ENCODE data around the gene PTGR2. TPM values are rescaled to one million over a fixed set of nuclear protein-coding genes. Genes with fewer than 3 reads are reported as not detected.
"Not testable (repeated sequence)": the region's sequence is repeated elsewhere in the genome, so short reads cannot be mapped to it uniquely, and the experiment has no call there.

The PTGR2 gene
- total RNA-seq, 2 donors from 2014 or later, result 1.3 to 1.4 TPM

GRCh38 chr14:73879027-73879426 lies 27.4 kb downstream of the PTGR2 start:
- no peak overlapping the region for H3K4me3 Mint-ChIP-seq
- H3K27ac Mint-ChIP-seq, result no peak overlapping the region
- H3K4me1 Mint-ChIP-seq, result no peaks in the 10 kb centered on the region
- DNase-seq, result no peak
- no peak for ATAC-seq
- no peaks in the 10 kb centered on the region for H3K9me3 ChIP-seq (ENCODE audit: control insufficient read depth, low read length, poor library complexity, severe bottlenecking)
- H3K27me3 Mint-ChIP-seq, result no peaks in the 10 kb centered on the region
- no peaks in the 10 kb centered on the region for H3K36me3 Mint-ChIP-seq (ENCODE audit: low read depth)

DNA sequence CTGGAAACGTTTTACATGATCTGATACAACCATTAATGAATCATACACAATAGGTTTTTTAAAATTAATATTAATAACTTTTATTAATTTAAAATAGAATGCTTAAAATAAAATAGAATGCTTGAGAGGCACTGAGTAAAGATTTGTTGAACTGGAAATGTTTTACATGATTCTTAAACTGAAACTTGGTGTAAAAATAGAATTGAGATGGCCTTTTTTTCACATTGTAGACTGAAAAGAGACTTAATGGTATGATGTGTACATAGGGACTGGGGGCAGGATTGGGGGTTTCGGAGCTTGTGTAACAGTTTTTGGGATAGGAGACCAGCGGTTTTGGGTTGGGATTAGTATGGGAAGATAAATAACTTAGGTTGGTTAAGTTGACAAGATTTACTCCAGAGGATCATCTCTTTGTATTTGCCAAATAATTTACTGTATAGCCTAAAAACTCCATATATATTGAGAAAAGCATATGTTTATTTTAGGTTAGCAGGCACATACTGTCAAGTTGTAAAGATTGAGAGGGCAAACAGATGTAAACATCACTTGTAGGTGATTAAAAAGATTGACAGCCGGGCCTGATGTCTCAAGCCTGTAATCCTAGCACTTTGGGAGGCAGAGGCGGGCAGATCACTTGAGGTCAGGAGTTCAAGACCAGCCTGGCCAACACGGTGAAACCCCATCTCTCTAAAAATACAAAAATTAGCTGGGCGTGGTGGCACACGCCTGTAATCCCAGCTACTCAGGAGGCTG lies 33.0 kb downstream of the PTGR2 start:
- no peak overlapping the region for H3K27ac Mint-ChIP-seq
- H3K27me3 Mint-ChIP-seq, result no peaks in the 10 kb centered on the region
- H3K4me1 Mint-ChIP-seq, result peaks cover 33% of the 10 kb centered on the region
- H3K4me3 Mint-ChIP-seq, result peak overlapping the region; percentile 76
- H3K36me3 Mint-ChIP-seq (ENCODE audit: low read depth), result no peaks in the 10 kb centered on the region
- no peak for ATAC-seq
- no peaks in the 10 kb centered on the region for H3K9me3 ChIP-seq (ENCODE audit: control insufficient read depth, low read length, poor library complexity, severe bottlenecking)
- no peak for DNase-seq

DNA sequence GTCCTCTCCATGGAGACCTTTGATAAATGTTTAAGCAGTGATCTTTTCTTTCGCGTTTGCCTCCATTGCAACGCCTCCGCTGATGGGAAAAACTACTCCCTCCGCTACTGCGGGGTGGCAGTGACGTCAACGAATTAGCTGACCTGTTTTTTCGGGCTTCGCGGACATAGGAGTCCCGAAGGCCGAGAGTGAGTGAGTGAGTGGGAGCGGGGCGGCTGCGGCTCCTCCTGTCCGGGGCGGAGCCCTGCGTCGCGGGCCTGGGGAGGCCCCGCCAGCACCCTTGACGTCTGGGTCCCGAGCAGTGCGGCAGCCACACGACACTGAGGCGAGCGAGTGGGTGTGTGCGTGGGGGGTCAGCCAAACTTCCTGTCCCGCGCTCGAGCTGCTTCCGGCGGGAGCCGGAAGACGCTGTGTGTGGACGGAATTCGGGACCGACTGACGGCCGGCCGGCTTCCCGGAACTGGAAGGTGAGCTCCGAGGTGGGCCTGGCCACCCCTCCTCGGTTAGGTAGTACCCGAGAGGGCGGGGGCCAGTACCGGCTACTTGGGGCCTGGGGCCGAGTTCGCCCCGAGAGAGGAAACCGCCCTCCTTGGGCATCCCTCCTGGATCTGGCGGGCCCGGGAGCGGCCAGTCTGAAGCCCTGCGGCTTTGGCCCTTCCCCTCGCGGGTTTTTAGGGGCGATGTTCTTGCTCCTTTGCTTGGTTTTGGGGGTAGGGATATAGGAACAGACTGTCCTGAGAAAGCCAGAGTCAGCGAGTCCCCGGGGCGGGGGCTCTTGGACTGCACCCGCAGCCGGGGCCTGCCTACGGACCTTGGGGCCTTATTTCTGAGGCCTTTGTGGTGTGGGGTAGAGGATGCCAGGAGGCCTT lies 35.1 kb downstream of the PTGR2 start, which contains the start of gene ZNF410:
TSS of gene ZNF410 (plus strand) at position 411 of the 869 bp plus-strand sequence. CDS start 5,317 bp downstream, outside the sequence.
- DNase-seq, result peak; percentile 77 to 80 (median 80)

GRCh38 chr14:73887318-73887616 lies 35.6 kb downstream of the PTGR2 start:
- peak overlapping the region; percentile 96 for H3K4me3 Mint-ChIP-seq
- H3K36me3 Mint-ChIP-seq (ENCODE audit: low read depth), result no peaks in the 10 kb centered on the region
- DNase-seq, result no peak
- no peak for ATAC-seq
- H3K27me3 Mint-ChIP-seq, result no peaks in the 10 kb centered on the region
- peak overlapping the region; percentile 99 for H3K27ac Mint-ChIP-seq
- no peaks in the 10 kb centered on the region for H3K9me3 ChIP-seq (ENCODE audit: control insufficient read depth, low read length, poor library complexity, severe bottlenecking)
- H3K4me1 Mint-ChIP-seq, result peaks cover 39% of the 10 kb centered on the region

More for the DNA sequence above, 35.1 kb downstream of the PTGR2 start, which contains the start of gene ZNF410:
- peak within 1 kb of the TSS; percentile 99 for H3K27ac Mint-ChIP-seq
- H3K9me3 ChIP-seq (ENCODE audit: control insufficient read depth, low read length, poor library complexity, severe bottlenecking), result no peaks in the 10 kb centered on the region
- peak; percentile 98 for ATAC-seq
- H3K36me3 Mint-ChIP-seq (ENCODE audit: low read depth), result no peaks in the 10 kb centered on the region
- H3K4me3 Mint-ChIP-seq, result peak within 1 kb of the TSS; percentile 96
- peaks cover 34% of the 10 kb centered on the region for H3K4me1 Mint-ChIP-seq
- H3K27me3 Mint-ChIP-seq, result no peaks in the 10 kb centered on the region

- Mint-ChIP-seq H3K4me1 (peaks cover 39% of the 10 kb centered on the region), H3K36me3 (ENCODE audit: low read depth) (no peaks in the 10 kb centered on the region), H3K27me3 (no peaks in the 10 kb centered on the region), H3K4me3 (peak overlapping the region; percentile 96), H3K27ac (peak overlapping the region; percentile 99)
- no peaks in the 10 kb centered on the region for H3K9me3 ChIP-seq (ENCODE audit: control insufficient read depth, low read length, poor library complexity, severe bottlenecking)
- ATAC-seq (no peak), DNase-seq (no peak)
Observed at GRCh38 chr14:73887694-73888459, 36.2 kb downstream of the PTGR2 start.

GRCh38 chr14:73888460-73888725 lies 36.8 kb downstream of the PTGR2 start:
- peak overlapping the region; percentile 96 for H3K4me3 Mint-ChIP-seq
- no peaks in the 10 kb centered on the region for H3K27me3 Mint-ChIP-seq
- H3K27ac Mint-ChIP-seq, result peak overlapping the region; percentile 99
- ATAC-seq (no peak), DNase-seq (no peak)
- peaks cover 39% of the 10 kb centered on the region for H3K4me1 Mint-ChIP-seq
- H3K9me3 ChIP-seq (ENCODE audit: control insufficient read depth, low read length, poor library complexity, severe bottlenecking), result no peaks in the 10 kb centered on the region
- no peaks in the 10 kb centered on the region for H3K36me3 Mint-ChIP-seq (ENCODE audit: low read depth)

DNA sequence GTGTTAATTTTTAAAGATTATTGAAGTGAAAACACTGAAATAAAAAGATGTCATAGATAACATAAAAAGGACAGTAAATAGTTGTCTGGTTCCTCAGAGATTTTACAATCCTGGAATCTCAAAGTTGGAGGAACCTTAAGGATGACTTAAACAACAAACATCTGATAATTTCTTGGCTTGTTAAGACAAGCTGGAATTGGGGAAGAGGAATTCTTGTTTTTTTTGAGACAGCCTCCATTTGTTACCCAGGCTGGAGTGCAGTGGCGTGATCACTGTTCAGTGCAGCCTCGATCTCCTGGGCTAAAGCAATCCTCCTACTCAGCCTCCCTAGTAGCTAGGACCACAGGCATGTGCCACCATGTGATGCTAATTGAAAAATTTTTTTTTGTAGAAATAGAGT lies 37.3 kb downstream of the PTGR2 start:
- no peak for ATAC-seq
- H3K9me3 ChIP-seq (ENCODE audit: control insufficient read depth, low read length, poor library complexity, severe bottlenecking), result no peaks in the 10 kb centered on the region
- peaks cover 4% of the 10 kb centered on the region for H3K36me3 Mint-ChIP-seq (ENCODE audit: low read depth)
- H3K4me1 Mint-ChIP-seq, result peaks cover 41% of the 10 kb centered on the region
- DNase-seq, result no peak
- H3K4me3 Mint-ChIP-seq, result no peak overlapping the region
- H3K27me3 Mint-ChIP-seq, result no peaks in the 10 kb centered on the region
- peak overlapping the region; percentile 99 for H3K27ac Mint-ChIP-seq

DNA sequence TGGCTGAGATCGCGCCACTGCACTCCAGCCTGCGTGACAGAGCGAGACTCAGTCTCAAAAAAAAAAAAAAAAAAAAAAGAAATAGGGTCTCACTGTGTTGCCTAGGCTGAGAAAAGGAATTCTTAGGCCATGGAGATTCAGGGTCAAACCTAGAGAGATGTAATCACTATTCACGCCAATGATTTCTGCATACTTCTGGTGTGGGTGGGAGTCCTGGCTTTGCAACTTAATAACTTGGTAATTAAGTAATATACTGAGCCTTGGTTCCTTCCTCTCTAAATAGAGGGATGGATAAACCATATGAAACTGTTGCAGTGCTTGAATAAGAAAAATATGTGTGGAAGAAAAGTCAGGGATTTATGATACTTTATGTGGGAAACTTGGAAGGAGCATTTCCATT lies 37.7 kb downstream of the PTGR2 start:
- ATAC-seq, result no peak
- Mint-ChIP-seq H3K27ac (peak overlapping the region; percentile 99), H3K36me3 (ENCODE audit: low read depth) (peaks cover 5% of the 10 kb centered on the region), H3K4me1 (peaks cover 41% of the 10 kb centered on the region), H3K27me3 (no peaks in the 10 kb centered on the region), H3K4me3 (no peak overlapping the region)
- DNase-seq, result no peak
- no peaks in the 10 kb centered on the region for H3K9me3 ChIP-seq (ENCODE audit: control insufficient read depth, low read length, poor library complexity, severe bottlenecking)

- not testable (repeated sequence) for H3K27me3 Mint-ChIP-seq
Observed at GRCh38 chr14:73894180-73894687, 42.6 kb downstream of the PTGR2 start.

DNA sequence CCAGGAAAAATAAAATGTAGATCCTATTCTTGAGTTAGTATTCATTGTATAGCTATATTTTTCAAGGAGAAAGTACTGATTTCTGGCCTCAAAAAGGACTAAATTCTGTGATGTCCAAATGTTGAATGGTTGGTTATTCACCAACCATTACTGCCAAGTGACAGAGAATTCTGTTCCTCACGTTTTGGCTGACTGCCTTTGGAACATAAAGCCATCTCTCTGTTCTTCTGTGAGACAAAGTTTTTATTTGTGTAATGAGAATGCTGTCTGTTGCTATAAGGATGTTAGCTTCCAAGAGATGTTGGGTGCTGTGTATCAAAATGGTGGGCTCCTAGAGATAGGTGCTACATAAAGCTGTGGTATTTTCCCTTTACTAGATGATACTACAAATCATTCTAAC lies 44.3 kb downstream of the PTGR2 start:
- peaks cover 14% of the 10 kb centered on the region for H3K4me1 Mint-ChIP-seq
- peaks cover 17% of the 10 kb centered on the region for H3K36me3 Mint-ChIP-seq (ENCODE audit: low read depth)
- ATAC-seq, result no peak
- no peak for DNase-seq
- peak overlapping the region; percentile 82 for H3K27ac Mint-ChIP-seq
- no peak overlapping the region for H3K4me3 Mint-ChIP-seq
- no peaks in the 10 kb centered on the region for H3K9me3 ChIP-seq (ENCODE audit: control insufficient read depth, low read length, poor library complexity, severe bottlenecking)
- H3K27me3 Mint-ChIP-seq, result no peaks in the 10 kb centered on the region

More at GRCh38 chr14:73894180-73894687, 42.6 kb downstream of the PTGR2 start:
- not testable (repeated sequence) for H3K4me3 Mint-ChIP-seq; H3K9me3 ChIP-seq (ENCODE audit: control insufficient read depth, low read length, poor library complexity, severe bottlenecking); ATAC-seq; DNase-seq
- H3K4me1 Mint-ChIP-seq, result peaks cover 19% of the 10 kb centered on the region
- H3K27ac Mint-ChIP-seq, result peak overlapping the region; percentile 69
- H3K36me3 Mint-ChIP-seq (ENCODE audit: low read depth), result peaks cover 17% of the 10 kb centered on the region

DNA sequence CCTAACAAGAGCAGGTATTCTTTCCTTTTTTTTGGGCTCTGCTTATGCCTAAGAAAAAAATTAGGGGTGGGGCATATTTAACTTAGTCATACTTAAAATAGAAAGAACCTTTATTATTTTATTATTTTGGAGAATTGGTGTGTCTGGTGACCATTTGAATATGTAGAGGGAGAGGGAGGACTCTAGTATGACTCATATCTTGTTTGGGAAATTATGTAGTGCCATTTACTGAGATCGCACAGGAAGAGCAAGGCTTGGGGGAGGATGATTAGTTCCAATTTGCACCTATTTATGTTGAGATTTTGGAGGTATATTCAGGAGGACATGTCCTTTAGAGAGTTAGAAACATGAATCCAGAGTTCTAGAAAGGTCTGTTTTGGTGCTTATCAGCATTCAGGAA lies 44.9 kb downstream of the PTGR2 start:
- H3K4me1 Mint-ChIP-seq, result peaks cover 14% of the 10 kb centered on the region
- H3K4me3 Mint-ChIP-seq, result no peak overlapping the region
- no peaks in the 10 kb centered on the region for H3K9me3 ChIP-seq (ENCODE audit: control insufficient read depth, low read length, poor library complexity, severe bottlenecking)
- peak overlapping the region; percentile 82 for H3K27ac Mint-ChIP-seq
- no peak for ATAC-seq
- DNase-seq, result no peak
- H3K36me3 Mint-ChIP-seq (ENCODE audit: low read depth), result peaks cover 17% of the 10 kb centered on the region
- H3K27me3 Mint-ChIP-seq, result no peaks in the 10 kb centered on the region

DNA sequence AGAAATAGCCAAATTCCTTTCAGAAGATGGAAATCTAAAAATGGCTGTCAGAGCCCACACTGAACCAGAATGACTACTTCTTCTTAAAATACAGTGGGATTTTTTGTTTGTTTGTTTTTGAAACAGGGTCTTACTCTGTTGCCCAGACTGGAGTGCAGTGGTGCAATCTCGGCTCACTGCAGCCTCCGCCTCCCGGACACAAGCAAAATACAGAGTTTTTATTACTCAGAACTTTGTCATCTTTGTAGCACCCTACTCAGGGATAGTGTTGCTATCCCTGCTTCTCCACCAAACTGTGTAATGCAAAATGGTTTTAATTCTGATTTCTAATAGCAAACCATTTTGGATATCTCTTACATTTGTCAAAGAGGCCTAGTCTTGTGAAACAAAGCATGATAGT lies 51.4 kb downstream of the PTGR2 start:
- Mint-ChIP-seq H3K36me3 (ENCODE audit: low read depth) (peaks cover 6% of the 10 kb centered on the region), H3K4me1 (no peaks in the 10 kb centered on the region), H3K27me3 (no peaks in the 10 kb centered on the region), H3K27ac (no peak overlapping the region), H3K4me3 (no peak overlapping the region)
- no peak for ATAC-seq
- H3K9me3 ChIP-seq (ENCODE audit: control insufficient read depth, low read length, poor library complexity, severe bottlenecking), result no peaks in the 10 kb centered on the region
- DNase-seq, result no peak

DNA sequence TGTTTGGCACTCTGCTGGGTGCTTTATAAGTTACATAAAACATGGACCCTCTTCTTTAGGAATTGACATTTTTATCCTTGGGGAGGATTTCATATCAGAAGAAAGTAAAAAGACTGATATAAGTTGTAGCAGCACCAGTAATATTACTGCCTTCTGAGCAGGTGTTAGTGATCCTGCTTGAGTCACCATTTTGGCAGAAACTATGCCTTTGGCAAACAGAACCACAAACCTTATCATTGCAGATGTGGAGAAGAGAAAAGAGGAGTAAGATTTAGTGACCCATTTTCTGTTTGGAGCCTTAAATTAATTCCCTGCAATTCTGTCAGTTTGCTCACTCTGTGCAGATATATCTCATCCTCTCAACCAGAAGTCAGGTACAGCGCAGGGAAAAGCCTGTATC lies 58.0 kb downstream of the PTGR2 start:
- peak overlapping the region; percentile 8 for H3K27ac Mint-ChIP-seq
- peaks cover 2% of the 10 kb centered on the region for H3K9me3 ChIP-seq (ENCODE audit: control insufficient read depth, low read length, poor library complexity, severe bottlenecking)
- H3K27me3 Mint-ChIP-seq, result no peaks in the 10 kb centered on the region
- H3K4me3 Mint-ChIP-seq, result no peak overlapping the region
- H3K4me1 Mint-ChIP-seq, result peaks cover 6% of the 10 kb centered on the region
- DNase-seq (no peak), ATAC-seq (no peak)
- H3K36me3 Mint-ChIP-seq (ENCODE audit: low read depth), result peaks cover 22% of the 10 kb centered on the region

Data from T-helper 17 cell (primary cell).